Measurements from ENCODE around the gene EDIL3.

Gene EDIL3

GRCh38 chr5:84292788-84293653, 91.7 kb downstream of the EDIL3 start:
- DNase-seq = no peak

DNA sequence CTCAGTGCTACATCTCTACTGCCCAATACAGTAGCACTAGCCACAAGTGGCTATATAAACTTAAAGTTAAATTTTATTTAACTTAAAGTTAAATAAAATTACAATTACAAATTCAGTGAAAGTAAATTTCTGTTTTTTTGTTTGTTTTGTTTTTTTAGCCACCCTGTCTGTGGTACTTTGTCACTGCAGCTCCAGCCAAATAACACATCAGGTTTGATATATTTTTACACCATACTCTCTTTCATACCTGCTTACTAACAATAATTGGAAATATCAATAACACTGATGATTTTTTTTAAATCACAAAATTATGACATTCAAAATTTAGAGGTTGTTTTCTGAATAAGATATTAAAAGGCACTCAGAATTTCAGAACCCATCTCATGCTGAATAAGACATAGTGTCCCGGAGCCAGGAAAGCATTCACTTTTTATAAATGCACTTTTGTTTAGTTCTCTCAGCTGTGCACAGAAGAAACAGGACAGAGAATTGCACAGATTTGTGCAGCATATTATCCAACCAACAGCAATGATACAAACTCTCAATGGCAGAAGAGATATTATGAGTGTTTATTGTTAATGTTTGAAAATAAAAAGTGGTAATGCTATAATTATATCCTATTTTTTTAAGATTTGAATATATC, 92.6 kb downstream of the EDIL3 start:
- no peak for DNase-seq

- DNase-seq = no peak
Observed at GRCh38 chr5:84290673-84291072, 94.0 kb downstream of the EDIL3 start.

DNA sequence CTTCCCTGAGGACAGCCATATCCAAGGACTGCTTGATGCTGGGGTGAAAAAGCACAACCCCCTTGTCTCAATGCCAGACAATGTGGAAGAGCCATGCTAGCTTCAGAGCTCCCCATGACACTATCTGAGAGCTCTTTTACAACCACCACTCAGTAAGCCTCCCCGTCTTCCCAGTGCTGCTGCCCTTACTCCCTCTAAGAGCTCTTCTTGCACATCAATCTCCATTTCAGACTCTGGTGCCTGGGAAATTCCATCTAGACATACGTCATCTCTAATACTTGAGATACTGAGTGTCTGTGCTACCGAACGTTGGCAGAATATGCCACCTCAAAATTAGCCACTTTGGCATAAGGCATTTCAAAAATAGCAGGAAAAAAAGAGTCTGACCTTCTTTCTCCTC, 94.5 kb downstream of the EDIL3 start:
- DNase-seq = no peak

GRCh38 chr5:84287951-84288350, 96.7 kb downstream of the EDIL3 start:
- DNase-seq = no peak

DNA sequence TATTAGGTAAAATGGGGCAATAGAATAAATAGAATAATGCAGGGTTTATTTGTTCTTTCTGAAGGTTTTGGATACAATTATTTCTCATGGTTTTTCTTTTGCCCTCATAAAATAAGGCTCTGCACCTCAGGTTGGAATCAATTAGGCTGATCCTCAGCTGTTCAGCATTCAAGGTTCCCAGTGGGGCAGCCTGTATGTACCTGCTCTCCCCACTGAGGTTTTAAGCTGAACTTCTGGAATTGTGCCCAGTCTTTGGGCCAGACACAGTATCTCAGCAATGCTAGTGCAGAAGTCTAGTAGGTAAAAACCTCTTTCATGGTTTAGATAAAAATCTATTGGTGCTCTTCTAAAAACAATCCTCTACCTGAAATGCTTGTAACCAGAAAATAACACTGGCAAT, 98.0 kb downstream of the EDIL3 start:
- DNase-seq = peak; percentile 62

DNA sequence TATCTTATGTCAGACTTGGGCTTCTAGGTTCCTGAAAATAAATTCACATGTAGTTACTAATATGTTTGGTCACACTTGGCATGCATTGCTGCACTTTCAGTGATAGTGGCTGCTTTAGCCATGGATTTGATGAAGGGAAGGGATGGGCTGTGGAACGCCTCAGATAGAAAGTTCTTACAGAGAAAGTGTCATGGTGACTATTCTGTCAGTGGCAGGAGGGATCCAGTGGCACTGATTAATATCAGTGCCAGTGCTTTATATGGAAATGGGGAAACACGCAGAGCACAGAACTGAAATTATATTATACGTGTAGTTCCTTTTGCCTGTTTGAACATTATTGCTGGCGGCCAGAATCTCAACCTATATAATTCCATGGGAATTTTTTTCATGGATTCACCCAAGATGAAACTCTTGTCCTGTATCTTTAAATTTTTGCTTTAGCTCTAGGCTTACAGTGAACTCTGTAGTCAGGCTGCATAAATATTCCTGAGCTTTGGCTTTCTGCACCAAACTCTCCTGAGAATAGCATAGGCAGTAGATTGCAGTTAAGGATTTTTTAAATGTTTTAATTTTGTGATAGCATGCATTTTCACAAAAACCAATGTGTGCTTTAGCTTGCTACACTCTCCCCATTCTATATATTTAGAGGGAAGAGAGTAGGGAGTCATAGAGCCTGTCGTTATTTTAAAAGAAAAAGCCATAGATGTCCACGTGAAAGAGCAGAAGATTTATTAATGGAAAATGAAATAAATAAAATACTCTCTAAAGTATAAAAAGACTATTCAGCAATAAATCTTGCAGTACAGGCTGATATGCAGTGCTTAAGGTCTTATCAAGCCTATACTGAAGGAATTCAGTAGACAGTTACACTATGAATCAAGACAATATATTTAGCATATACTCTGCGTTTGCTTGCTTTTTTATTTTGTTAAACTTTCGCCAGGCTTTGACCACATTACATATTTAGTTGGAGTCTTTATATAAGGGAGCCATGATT, 98.7 kb downstream of the EDIL3 start:
- DNase-seq = no peak

GRCh38 chr5:84281383-84281782, 103.3 kb downstream of the EDIL3 start:
- peak; percentile 54 for DNase-seq

DNA sequence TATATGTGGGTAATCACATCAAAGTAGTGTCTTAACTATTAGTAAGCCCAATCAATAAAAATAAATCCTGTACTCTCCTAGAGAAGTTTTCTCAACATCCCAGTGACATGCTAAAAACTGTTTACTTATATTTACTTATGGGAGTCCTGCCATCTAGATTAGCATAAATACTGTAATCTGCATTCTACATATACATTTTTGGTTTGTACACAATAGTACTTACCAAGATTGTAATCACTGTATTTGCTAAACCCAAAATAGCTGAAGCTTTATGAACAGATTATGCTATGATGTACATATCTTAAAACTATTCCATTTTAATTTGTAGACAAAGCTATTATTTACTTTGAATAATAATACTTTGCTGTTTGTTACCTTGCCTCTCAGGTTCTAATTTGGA, 105.4 kb downstream of the EDIL3 start:
- no peak for DNase-seq

DNA sequence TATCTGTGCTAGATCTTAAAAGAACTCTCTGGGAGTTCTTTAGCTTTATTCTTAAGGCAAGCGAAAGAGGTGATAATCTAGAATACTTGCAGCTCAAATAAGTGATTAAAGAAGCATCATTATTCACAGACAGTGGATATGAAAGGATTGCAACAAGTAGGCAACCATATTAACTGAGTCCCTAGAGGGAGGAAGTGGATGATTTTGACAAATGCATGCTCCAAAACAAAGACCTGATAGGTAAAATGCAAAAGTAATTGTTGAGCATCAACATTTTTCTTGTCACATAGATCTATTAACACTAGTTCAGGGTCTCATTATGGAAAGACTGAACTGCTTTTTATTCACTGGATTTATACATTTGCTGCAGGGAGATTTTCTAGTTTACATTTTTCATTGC, 109.1 kb downstream of the EDIL3 start:
- no peak for DNase-seq

- DNase-seq = peak; percentile 71
Observed at GRCh38 chr5:84274585-84275468, 109.9 kb downstream of the EDIL3 start.

DNA sequence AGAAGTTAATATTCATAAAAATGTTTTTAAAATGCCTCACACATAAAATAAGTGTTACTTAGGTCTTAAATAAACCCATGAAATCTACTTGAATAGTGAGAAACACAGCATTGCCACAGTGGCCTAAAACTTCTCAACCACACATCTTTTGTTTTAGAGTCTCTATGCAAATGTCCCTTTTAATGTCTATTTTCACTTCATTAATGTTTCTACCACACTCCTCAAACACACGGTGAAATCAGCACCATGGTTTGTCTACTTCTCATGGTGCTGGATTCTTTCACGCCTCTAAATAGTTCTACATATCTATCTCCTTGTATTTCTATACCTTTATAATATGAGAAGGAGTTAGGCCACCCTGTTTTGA, 111.2 kb downstream of the EDIL3 start:
- DNase-seq = no peak

DNA sequence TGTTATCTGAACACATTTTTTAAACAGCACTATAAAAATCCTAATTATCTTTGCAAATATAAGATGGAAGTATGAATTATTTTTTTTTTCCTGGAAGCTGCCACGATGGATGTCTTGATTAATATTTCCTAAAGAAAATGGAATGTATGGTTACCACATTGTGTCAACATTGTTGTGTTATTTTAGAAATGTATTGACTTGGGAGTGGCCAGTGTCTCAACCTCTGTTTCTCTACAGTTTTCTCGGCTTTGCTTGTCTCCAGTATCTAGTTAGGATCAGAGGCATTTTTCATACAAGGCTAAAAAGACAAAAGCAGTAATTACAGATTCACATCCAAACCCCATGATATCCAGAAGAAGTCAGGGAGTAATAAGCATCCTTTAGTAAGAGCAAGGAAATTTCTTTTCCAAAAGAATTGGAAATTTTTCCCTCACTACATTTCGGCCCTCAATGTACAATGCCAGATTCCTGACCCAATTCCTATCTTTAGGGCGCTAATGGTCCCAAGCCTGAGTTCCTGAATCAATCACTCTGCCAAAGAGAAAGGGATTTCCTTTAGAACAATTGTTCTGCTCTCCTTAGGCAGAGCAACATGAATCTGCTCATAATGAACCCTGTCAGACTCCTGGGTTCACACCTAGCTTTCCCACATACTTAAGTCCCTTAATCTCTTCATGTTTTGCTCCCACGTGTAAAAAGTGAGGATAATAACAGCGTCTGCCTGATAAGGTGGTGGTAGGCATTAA, 111.7 kb downstream of the EDIL3 start:
- peak; percentile 58 for DNase-seq

- DNase-seq = no peak
Observed at GRCh38 chr5:84265739-84266550, 118.7 kb downstream of the EDIL3 start.

GRCh38 chr5:84265130-84265529, 119.5 kb downstream of the EDIL3 start:
- DNase-seq = no peak

DNA sequence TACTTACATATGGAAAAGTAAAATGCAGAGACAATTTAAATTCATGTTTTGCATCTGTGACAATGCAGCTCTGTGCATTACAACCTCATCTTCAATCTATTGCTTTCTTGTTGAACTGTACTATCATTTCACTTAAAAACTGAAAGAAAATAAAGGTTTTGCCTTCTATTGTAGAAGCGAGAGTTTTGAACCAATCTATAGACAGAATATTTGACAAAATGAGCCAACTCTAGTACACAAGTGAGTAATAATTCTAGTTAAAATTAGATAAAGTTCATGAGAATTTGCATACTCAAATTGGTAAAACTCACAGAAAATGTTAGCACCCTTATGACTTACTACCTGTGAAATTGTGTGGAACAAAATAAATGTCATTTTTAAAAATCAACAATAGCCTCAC, 123.7 kb downstream of the EDIL3 start:
- no peak for DNase-seq

GRCh38 chr5:84260140-84260539, 124.5 kb downstream of the EDIL3 start:
- no peak for DNase-seq

DNA sequence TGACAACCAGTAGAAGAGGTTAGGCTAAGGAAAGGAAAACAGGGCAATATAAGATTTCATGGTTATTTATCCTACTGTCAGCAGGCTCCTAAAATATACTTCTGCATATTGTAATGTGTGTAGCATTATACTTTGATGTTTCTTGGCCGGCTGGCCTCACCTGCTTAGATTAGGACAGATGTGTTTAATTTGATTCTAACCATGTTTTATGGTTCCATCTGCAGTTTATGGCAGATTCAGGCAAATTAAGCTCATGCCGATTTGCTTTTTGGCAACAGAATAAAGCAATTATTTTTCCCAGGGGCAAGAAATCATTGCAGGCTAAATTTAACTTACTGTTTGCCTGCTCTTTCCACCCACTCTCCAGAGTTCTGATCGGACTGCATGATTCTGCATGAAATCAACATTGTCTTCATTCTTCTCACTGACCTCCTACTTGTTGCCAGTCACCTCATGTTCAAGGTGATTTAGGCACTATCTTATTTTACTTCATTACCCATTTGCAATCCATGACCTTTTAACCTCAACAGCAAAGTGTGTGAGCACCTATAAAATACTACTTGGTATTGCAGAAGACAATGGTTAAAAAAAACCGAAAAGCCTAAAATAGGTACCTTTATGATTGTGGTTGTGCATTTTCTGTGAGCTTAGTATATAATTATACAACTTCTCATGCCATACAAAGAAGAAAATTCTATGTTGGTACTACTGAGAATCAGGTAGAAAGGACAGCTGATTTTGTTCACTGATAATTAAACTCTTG, 125.2 kb downstream of the EDIL3 start:
- no peak for DNase-seq

GRCh38 chr5:84257061-84257460, 127.6 kb downstream of the EDIL3 start:
- no peak for DNase-seq

DNA sequence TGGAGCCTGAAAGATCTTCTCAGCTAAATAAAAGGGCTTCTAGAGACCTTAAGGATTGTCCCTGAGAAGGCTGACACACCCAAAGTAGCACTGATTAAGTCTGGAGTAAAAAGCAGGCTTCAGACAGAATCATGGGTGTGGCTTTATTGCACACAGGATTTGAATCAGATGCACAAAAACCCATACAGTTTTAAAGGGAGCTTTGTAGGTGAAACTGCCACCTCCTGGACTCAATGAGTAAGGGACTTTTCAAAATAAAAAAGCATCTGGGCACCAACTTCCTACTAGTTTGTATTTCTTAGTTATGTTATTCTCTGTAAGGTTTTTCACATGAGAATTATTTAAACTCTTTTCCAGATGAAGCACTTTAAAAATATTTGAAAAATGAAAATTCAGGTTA, 129.4 kb downstream of the EDIL3 start:
- peak; percentile 31 for DNase-seq
